Endodermal cell (in vitro differentiated cells): ENCODE results near the gene PDX1. TPM values are rescaled to one million over a fixed set of nuclear protein-coding genes. Genes with fewer than 3 reads are reported as not detected.

Source experiments
- DNase-seq: peaks from one replicate; pipeline ENCODE4 v3.0.0-alpha.2; 2017
- H3K27ac ChIP-seq: 2 replicates; pipeline ENCODE4 v1.5.1; 2013; ENCODE audit warnings: mild to moderate bottlenecking, low read depth, low read length, moderate library complexity
- H3K27me3 ChIP-seq: 2 replicates; pipeline ENCODE4 v1.6.1; 2013; ENCODE audit warnings: mild to moderate bottlenecking, low read length, moderate library complexity; ENCODE audit not compliant: insufficient read depth, control insufficient read depth, poor library complexity, severe bottlenecking
- H3K36me3 ChIP-seq: 2 replicates; pipeline ENCODE4 v1.7.0; 2013; ENCODE audit warnings: mild to moderate bottlenecking, low read length, moderate library complexity; ENCODE audit not compliant: control insufficient read depth, insufficient read depth
- H3K4me1 ChIP-seq: one replicate; pipeline ENCODE4 v1.7.0; 2013; ENCODE audit warnings: low read length; ENCODE audit not compliant: control insufficient read depth, insufficient read depth
- H3K4me3 ChIP-seq: 2 replicates; pipeline ENCODE4 v1.5.1; 2013; ENCODE audit warnings: mild to moderate bottlenecking, low read length, moderate library complexity
- H3K9ac ChIP-seq: 2 replicates; pipeline ENCODE4 v1.6.1; 2013; ENCODE audit warnings: mild to moderate bottlenecking, low read length, moderate library complexity; ENCODE audit not compliant: poor library complexity, severe bottlenecking; ENCODE audit errors: extremely low read depth
- H3K9me3 ChIP-seq: 2 replicates; pipeline ENCODE4 v1.6.1; 2013; ENCODE audit warnings: mild to moderate bottlenecking, low read length, moderate library complexity; ENCODE audit not compliant: control insufficient read depth
- H3K27ac Mint-ChIP-seq: 2 replicates; pipeline ENCODE4 v1.8.0; 2020; ENCODE audit warnings: mixed read lengths
- H3K27me3 Mint-ChIP-seq: 2 replicates; pipeline ENCODE4 v1.8.0; 2021; ENCODE audit warnings: mild to moderate bottlenecking, mixed read lengths; ENCODE audit not compliant: insufficient read depth
- H3K36me3 Mint-ChIP-seq: 2 replicates; pipeline ENCODE4 v1.8.0; 2020; ENCODE audit warnings: low read depth, mixed read lengths
- H3K4me1 Mint-ChIP-seq: 2 replicates; pipeline ENCODE4 v1.8.0; 2020; ENCODE audit warnings: mixed read lengths
- H3K4me3 Mint-ChIP-seq: 2 replicates; pipeline ENCODE4 v1.8.0; 2020; ENCODE audit warnings: mild to moderate bottlenecking, moderate library complexity, mixed read lengths
- H3K9me3 Mint-ChIP-seq: 2 replicates; pipeline ENCODE4 v1.8.0; 2020; ENCODE audit warnings: mild to moderate bottlenecking, mixed read lengths
- CTCF ChIP-seq: fragments of 200-600 bp; sonication (generic); conservative IDR thresholded peaks from 2 replicates; pipeline ENCODE4 v1.5.0; 2021; ENCODE audit warnings: antibody characterized with exemption, mild to moderate bottlenecking
- WGBS, 2 experiments: methylation state at CpG; one replicate each; pipeline versions ENCODE4 v1.1.5 to v1.1.7; 2013; ENCODE audit warnings: missing lambda C conversion rate in 2 of 2, mixed read lengths in 1 of 2; ENCODE audit not compliant: insufficient coverage in 1 of 2, insufficient read length in 1 of 2; 5-methylcytosine and 5-hydroxymethylcytosine counted together
- total RNA-seq, 2 donors: library from RNA; stranded (reverse); fragmentation: NEBNext Ultra II Directional in 1 of 2; extraction: Animal tissue kit (Norgen Biotek cat#: 25700) in 1 of 2; gene quantifications; 2 replicates in 1 of 2; 3 replicates in 1 of 2; pipeline ENCODE4 v1.2.1, GENCODE V29; 2021

Gene PDX1
- total RNA-seq, 2 donors from 2014 or later, result not detected

- DNase-seq, result peak; percentile 85
- 1 to 2% methylated on average over 36 to 86 of the region's 86 CpGs for WGBS, 2 experiments
- Mint-ChIP-seq H3K27me3 (peaks cover 100% of the 10 kb centered on the region), H3K9me3 (no peaks in the 10 kb centered on the region), H3K27ac (no peak overlapping the region), H3K4me3 (peak overlapping the region; percentile 37), H3K36me3 (no peaks in the 10 kb centered on the region), H3K4me1 (peaks cover 29% of the 10 kb centered on the region)
- no peak for TF ChIP-seq CTCF
- Histone ChIP-seq H3K36me3 (no peaks in the 10 kb centered on the region), H3K4me3 (no peak overlapping the region), H3K27me3 (peaks cover 100% of the 10 kb centered on the region), H3K9me3 (no peaks in the 10 kb centered on the region), H3K9ac (no peak overlapping the region), H3K27ac (no peak overlapping the region), H3K4me1 (peaks cover 15% of the 10 kb centered on the region)
Measured at GRCh38 chr13:27968316-27969081, 48.7 kb downstream of the PDX1 start.

GRCh38 chr13:27969082-27969865 lies 49.5 kb downstream of the PDX1 start, which contains the start of gene CDX2:
Gene CDX2, minus strand, starts transcription at chr13:27969315. Its CDS starts 309 bp downstream, at chr13:27969006.
- Histone ChIP-seq H3K4me3 (no peak within 1 kb of the TSS), H3K36me3 (no peaks in the 10 kb centered on the region), H3K27ac (no peak within 1 kb of the TSS), H3K27me3 (peaks cover 100% of the 10 kb centered on the region), H3K9me3 (no peaks in the 10 kb centered on the region), H3K9ac (no peak within 1 kb of the TSS), H3K4me1 (peaks cover 15% of the 10 kb centered on the region)
- Mint-ChIP-seq H3K27me3 (peaks cover 100% of the 10 kb centered on the region), H3K9me3 (no peaks in the 10 kb centered on the region), H3K4me1 (peaks cover 29% of the 10 kb centered on the region), H3K36me3 (no peaks in the 10 kb centered on the region), H3K4me3 (peak within 1 kb of the TSS; percentile 37), H3K27ac (no peak within 1 kb of the TSS)
- WGBS, 2 experiments, result 2 to 20% methylated on average over 3 to 33 of the region's 34 CpGs
- DNase-seq, result peak; percentile 59
- TF ChIP-seq CTCF, result no peak

- no peak overlapping the region for H3K9ac ChIP-seq
Measured at GRCh38 chr13:27969866-27970229, 50.0 kb downstream of the PDX1 start.

More at GRCh38 chr13:27969866-27970229, 50.0 kb downstream of the PDX1 start:
- no peak for DNase-seq
- no peaks in the 10 kb centered on the region for H3K9me3 ChIP-seq
- no peaks in the 10 kb centered on the region for H3K36me3 ChIP-seq
- H3K27me3 ChIP-seq, result peaks cover 100% of the 10 kb centered on the region
- Mint-ChIP-seq H3K4me1 (peaks cover 28% of the 10 kb centered on the region), H3K27ac (no peak overlapping the region), H3K36me3 (no peaks in the 10 kb centered on the region), H3K27me3 (peaks cover 100% of the 10 kb centered on the region), H3K4me3 (no peak overlapping the region), H3K9me3 (no peaks in the 10 kb centered on the region)
- TF ChIP-seq CTCF, result no peak
- no peak overlapping the region for H3K27ac ChIP-seq
- peaks cover 13% of the 10 kb centered on the region for H3K4me1 ChIP-seq
- no peak overlapping the region for H3K4me3 ChIP-seq
- WGBS, 2 experiments, result 0 to 9% methylated on average over 4 to 7 of the region's 7 CpGs
